ENCODE results near the gene MAGI1.

MAGI1 gene

DNA sequence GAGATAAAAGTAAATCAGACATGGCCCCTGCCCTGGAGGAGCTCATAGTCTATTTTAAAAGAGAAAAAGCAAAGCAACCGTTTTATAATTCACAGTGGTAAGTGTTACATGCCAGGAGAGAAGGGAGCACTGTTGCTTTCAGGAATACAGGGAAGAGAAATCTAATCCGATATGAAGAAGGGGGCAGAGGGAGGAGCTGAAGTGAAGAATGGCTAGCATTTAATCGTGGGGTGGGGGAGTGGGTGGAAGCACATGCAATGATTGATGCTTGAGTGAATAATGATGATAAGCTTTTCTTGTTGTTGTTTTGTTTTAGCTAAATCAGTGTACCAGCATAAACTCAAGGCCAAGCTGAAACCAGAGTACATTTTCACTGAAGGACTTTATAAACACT is 629.5 kb downstream of the MAGI1 start:
- no peak for DNase-seq (ENCODE audit: low spot score)

DNA sequence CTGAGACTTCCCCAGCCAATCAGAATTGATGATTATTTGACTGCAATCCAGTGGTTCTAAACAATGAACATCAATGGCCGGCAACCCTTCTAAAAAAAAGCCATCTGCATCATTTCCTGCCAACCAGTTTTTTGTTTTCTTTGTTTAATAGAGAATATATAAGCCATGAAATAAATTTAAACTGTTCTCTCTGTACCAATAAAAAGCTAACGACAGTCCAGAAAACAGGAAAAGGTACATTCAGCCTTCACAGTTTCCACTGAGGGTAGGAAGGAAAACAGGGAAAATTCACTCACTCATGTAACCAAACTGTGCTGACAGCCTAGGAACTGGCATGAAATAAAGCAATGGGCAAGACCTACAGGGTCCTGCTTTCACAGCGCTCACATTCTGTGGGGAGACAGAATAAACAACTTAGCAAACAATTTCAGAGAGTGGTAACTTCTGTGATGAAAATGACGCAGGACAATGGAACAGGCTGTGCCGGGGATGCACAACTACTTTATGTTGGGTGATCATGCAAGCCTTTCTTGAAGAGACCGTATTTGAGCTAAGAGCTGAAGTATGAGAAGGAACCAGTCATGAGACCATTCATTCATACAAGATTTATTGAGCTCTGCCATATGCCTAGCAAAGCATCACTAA is 630.1 kb downstream of the MAGI1 start:
- no peak for DNase-seq (ENCODE audit: low spot score)

DNA sequence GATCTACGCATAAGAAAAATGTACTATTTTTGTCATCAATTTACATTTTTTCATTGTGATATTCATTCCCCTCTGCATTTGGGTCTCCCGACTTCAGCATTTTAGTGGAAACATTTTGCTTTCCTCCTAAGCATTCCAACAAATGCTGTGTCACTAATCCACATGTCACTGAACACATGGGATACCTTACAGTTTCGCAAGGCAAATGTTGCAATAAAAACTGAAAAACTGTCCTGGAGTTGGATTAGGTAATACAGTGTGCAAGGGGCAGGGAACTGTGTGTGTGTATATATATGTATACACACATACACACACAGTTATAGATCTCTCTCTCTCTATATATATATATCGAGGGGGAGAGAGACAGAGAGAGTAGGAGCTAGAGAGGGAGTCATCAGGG is 632.2 kb downstream of the MAGI1 start:
- DNase-seq (ENCODE audit: low spot score) = no peak

DNA sequence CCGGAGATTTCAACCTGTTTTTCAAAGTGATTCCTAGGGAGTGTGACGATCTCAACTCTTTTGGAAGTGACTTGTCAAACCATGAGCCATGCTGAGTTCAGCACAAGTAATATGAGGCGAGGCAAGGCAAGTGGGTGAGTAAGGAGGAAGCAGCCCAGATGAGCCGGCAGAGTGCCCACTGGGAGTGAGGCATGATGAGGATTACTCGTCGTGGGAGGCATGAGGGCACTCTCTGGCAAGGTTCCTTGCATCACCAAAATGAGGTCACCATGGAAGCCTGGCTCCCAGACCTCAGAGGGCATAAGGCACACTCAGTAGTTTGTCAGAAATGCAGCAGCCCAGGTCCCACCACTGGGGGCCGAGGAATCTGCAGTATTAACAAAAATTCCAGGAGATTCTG is 636.1 kb downstream of the MAGI1 start:
- DNase-seq (ENCODE audit: low spot score) = no peak

DNA sequence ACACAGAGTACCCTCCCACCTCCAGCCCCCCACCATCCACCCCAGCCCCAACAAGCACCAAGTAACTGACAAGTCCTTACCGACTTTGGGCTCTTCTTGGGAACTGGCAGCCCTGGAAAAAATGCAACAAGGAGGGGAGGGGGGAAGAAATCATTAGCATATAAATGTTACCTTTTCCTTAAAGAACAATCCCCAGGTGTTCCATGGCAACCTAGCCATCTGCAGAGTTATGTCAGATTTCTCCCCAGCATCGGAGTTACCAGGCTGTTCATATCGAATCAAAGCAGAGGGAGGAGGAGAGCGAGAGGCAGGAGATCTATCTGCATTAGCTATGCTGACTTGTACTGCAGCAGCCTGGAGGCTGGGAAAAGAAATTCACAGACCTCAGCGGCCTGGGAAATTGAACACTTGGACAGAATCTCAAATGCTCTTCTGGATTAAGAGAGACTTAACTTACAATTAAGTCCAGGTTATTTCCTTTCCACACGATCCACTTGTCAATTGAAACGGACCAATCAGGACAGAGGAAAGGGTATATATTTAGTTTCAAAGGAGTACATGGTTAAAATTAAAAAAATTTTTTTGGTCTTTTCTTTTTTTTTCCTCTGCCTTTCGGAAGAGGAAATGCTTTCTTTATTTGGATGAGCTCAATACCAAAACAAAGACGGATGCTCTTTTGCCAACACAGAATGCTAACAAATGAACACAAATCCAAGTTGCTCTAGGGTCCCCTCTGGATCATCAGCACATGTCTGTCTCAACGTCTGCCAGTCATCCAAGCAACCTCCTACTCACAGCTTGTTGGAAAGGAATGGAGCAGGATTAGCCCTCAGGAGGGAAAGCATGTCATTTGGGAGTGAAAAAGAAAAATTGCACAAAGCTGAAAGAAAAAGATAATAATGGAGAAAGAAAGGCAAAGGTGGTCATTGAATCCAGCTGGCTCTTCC is 637.1 kb downstream of the MAGI1 start:
- DNase-seq (ENCODE audit: low spot score) = no peak

DNA sequence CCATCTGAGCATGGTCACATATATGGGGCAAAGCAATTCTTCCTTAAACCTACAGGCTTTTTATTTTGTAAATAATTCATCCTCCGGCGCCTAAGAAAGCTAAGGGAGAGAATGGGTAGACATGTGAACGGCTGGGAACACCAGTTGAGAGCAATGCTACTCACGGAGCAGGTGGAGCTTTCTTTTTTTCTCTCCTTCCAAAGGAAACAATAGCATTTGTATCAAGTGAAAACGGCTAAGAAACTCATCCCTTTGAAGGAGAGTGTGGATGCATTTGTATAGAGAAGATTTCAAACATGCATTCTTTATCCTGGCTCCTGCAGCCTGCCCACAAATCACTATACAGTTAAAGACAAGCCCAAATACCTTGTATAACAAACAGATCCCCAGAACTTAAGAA is 637.8 kb downstream of the MAGI1 start:
- DNase-seq (ENCODE audit: low spot score) = no peak

DNA sequence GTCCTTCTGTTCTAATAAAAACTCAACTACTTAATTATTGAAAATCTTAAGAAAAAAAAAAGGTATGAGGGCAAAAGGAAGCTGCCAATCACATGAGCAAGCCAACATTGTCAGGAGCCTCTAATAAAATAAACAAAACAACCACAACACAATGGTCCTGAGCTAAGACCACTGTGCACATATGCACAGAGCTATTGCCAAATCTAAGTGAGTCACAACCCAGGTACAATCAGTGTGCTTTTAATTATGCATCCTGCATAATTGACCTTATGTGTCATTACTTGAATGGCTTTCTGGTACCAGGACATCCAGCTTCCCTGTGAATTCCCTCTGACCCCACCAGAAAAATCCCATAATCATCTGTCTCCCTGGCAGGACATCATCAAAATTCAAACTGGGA is 639.8 kb downstream of the MAGI1 start:
- DNase-seq (ENCODE audit: low spot score) = no peak

DNA sequence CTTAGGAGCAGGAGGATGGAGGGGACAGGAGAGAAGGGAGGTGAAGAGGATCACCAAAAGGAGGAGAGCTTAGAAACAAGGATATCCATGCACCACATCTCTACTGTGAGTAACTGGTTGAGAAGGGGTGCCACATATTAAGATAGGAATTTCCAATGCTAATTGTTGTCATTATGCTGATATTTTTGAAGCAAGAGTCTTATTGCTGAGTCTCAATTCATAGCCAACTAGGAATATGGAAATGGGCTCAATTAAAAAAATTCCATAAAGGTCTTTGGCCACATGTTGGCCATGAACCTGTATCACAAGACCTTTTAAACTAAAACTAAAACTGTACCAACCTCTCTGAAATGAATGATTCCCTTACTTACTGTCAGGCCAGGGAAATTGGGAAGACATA is 642.6 kb downstream of the MAGI1 start:
- DNase-seq (ENCODE audit: low spot score) = no peak

DNA sequence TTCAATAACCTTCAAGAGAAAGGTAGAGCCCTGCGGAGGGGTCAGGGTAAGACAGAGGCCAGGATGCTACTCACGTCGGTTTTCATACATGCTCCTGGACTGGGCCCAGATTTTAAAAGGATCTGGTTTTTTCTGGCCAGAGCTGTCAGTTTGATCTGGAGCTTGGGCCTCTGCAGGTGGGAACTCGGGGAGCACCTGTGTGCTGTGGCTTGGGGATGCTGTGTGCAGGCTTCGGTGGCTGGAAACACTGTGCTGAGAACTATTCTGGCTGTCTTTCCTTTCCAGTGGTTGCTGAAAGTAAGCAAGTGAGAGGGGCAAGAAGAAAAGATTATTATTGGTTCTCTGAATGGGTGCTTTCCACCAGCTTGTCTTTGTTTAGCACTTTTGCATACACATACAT is 647.6 kb downstream of the MAGI1 start:
- no peak for DNase-seq (ENCODE audit: low spot score)

DNA sequence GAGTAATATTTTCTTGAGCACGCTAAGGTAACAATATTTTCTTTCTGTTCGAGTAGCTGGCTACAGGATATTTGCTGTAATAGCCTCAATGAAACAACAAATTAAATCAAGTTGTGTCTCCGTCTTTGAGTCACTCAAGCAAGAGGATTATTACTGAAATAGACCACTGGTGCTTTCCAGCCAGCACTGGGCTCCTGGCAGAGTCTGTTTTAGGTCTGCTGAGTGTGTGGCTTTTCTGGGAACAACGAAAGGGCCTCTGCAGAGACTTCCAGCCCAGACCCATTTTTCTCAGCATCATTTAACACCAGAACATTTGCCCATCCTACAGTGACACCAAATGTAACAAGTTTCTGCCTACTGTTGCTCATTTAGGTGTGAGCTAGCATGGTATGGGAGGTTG is 652.9 kb downstream of the MAGI1 start:
- no peak for DNase-seq (ENCODE audit: low spot score)

DNA sequence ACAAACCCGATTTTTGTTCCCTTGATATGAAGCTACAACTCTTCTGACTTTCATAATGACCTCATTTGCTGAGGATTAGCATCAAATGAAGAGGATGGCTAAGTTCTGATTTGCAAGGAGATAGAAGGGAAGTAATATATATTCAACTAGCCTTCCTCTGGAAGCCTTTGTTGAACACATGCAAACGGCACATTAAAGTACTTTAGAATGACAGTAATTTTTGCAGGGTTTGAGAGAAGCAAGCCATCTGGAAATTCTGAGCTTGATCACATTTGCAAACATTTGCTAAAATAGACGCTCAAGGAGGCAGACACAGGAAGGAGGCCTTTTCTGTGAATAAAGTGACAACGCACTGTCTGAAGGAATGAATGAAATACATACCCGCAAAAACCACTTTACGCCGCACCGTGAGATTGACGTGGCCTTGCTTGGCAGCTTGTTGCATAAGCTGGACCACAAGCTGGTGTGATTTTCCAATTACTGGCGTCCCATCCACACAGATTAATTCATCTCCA is 657.2 kb downstream of the MAGI1 start:
- no peak for DNase-seq (ENCODE audit: low spot score)

DNA sequence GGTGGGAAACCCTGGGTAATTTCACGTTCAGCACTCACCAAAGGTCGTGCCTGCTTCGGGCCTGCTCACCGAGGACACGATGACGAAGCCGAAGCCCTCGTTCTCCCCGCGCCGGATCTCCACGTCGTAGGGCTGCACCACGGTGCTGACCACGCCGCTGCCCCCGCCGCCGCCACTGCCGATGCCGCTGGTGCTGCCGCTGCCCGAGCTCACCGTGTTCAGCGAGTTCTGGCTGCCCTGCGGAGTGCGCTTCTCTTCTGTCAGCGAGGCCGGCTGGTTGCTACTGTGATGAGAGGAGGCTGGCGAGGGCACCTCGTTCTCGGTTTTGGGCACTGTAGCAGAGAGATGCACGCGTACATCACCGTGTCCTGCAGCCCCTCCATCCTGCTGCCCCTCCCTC is 659.5 kb downstream of the MAGI1 start:
- DNase-seq (ENCODE audit: low spot score) = no peak

DNA sequence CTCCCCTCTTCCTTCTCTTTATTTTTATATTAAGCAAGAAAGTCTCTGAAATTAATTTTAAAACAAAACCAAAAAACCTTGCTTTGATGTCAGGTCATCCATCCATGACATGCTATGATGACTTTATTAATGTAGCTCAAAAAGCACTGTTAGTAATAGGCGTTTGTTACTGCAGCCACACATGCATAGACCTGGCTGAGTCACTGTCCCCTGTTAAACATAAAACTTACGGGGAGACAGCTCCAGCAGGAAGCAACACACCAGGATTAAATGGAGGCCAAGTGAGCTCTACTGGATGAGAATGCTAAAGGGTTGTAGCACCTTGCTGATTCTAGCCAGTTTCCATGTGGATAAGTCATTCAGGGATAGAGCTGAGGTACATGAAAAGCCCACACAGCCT is 661.1 kb downstream of the MAGI1 start:
- DNase-seq (ENCODE audit: low spot score) = no peak

DNA sequence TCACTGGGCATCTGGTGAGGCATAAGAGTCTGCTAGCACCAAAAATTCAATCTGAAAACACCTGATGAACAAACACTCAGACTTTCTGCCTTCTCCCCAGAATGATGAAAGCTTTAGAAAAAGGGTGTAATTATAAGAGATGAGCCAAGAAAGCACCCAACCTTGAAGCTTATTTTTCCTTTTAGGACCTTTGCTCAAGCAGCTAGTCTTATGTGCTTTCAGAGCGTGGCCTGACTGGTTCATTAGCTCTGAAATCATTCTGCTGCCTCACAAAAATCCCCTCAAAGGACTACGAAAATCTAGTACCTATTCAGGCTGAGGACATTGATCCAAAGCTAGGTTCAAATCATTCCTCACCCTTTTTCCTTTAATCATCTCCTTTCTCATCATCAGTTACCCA is 662.3 kb downstream of the MAGI1 start:
- no peak for DNase-seq (ENCODE audit: low spot score)

DNA sequence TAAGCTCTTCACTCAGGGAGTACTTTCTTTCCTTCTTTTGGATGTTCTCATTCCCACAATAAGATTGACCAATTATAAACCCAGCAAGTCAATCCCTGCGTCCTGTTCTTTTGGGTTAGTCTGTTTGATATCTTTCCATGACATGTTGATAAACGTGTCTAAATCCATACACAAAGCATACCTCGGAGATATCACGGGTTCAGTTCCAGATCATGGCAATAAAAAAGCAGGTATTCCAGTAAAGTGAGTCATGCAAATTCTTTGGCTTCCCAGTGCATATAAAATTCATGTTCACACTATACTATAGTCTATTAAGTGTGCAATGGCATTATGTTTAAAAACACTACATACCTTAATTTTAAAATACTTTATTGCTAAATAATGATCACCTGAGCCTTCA is 667.7 kb downstream of the MAGI1 start:
- DNase-seq (ENCODE audit: low spot score) = no peak

DNA sequence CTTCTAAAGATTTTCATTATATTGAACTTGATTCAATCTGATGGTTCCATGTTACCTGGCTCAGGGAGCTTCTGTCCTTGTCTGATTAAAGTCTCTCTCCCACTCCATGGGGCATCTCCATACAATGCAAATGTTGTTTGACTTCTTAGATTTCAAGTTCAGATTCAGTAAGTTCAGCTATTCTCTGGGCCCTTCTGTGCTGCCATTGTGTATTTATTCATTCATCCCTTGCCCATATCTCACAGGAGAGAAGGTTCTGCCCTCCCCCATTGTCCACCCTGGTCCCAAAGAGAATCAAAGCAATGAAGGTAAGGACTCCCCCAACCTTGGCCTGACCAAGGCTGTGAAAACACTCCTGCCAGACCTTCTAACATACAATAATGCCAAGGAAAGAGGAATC is 669.9 kb downstream of the MAGI1 start:
- no peak for DNase-seq (ENCODE audit: low spot score)

DNA sequence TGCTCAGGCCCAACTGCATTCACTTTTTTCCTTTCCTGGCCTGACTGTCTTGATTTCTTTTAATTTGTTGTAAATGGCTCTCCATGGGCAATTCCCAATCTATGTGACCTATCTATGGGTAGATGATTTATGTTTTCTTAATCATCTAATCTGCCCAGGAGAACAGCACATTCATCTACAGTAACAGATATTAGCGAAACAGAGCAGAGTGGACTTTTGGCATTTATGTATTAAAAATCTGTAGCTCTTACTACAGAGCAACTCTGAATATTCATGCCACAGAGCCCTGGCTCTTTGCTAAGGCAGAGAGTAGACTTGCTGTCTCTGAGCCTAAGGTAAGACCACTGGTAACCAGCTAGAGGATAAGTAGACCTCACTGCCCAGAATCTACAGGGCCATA is 676.0 kb downstream of the MAGI1 start:
- DNase-seq (ENCODE audit: low spot score) = no peak

DNA sequence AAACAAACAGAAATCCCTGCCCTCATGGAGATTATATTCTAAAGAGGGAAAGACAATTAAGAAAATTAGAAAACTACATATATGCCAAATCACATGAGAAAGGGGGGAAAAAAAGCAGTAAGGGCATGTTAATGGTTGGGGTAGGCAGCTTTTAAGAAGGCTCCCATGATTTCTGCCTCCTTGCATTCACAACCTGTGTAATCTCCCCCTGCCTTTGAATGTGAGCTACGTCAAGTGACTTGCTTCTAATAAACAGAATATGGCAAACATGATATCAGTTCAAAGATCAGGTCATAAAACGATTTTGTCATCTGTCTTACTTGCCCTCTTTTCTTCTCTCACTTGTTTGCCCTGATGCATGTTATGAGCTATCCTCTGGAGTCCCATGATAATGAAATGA is 677.3 kb downstream of the MAGI1 start:
- DNase-seq (ENCODE audit: low spot score) = no peak

DNA sequence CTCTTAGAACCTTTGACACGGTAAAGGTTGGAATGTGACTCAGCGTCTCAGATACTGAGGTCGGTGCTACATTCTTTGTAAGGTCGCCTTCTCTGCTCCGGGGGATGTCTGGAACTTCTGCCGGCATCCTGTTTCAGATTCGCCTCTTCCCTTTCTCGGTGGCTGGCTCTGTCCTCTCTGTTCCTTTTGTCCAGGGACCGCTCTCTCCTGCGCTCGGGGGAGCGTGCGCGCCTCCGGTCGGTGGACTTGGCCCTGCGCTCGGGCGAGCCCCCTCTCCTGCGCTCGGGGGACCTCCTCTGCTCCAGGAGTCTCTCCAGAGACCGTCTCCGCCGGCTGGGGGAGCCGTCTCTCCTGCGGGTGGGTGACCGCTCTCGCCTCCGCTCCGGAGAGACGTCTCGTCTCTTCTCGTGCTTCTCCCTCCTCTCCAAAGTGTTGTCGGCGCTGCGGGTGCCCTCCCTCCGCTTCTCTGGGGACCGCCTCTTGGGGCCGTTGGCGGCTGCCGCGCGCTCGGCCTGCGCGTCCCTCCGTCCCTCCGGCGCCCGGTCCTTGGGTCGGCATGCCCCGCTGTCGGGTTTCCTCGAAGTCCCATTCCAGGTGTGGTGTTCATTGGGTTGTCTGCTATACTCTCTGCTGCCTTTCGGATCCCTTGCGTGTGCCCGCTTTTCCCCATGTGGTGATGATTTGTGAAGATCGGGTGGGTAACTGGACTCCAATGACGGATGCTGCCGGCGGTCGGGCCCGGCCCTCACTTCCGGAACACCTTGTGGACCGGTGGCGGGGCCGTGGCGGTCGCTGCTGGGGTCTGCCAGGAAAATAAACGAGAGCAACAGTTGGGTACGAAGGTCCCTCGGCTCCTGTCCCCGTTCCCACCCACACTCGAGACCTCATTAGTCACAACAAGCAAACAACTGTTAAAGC is 682.1 kb downstream of the MAGI1 start:
- DNase-seq (ENCODE audit: low spot score) = no peak

DNA sequence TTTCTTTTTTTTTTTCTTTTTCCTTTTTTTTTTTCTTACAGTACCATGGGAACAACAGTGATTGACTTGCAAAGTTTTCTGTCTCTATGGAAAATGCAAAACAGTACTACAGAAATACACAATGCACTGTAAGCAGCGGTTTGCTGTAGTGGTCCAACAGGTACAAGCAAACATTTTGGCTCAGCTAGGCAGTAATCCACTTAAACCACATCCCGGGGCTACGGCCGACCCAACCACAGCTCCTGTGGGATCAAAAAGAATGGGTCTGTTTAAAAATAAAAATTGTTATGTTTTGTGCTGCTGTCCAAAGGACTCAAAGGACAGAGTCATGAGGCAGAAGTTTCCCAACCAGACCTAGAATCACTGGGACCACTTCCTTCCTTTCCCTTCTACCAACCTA is 683.8 kb downstream of the MAGI1 start:
- DNase-seq (ENCODE audit: low spot score) = no peak

DNA sequence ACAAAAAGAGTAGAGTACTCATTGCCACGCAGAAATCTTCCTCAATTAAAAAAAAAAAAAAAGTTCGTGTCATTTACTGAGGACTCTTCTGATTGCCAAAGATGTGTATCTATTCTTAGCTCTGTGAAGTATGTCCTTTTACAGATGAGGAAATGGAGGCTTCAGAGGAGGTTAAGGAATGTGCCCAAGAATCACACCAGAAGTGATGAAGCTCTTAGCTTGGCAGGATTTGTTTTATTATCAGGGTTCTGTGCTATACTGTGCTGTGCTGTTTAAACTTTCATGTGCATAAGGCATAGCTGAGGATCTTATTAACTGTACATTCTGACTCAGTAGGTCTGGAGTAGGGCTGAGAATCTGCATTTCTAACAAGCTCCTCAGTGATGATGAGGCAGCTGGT is 685.8 kb downstream of the MAGI1 start:
- no peak for DNase-seq (ENCODE audit: low spot score)

DNA sequence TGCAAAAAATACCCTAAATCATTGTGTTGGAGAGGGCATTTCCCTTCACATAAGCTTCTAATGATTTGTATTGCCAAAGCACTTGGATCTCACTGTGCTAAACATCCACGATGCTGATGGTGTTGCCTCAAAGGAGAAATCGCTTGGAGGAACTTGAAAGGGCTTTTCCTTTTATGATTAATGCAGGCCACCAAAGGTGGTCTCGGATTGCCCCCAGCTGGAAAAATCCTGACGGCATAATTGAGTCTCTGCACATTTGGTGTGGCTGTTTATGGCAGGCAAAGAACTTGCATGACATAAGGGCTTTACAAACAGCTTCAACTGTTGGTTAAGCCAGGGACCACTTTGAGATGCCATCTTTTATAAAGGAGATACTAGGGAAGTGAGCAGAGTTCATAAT is 687.0 kb downstream of the MAGI1 start:
- no peak for DNase-seq (ENCODE audit: low spot score)

Data from Ammon's horn (tissue), 1 donor.